ENCODE measurements around the gene SHC2. TPM values are rescaled to one million over a fixed set of nuclear protein-coding genes. Genes with fewer than 3 reads are reported as not detected.

Gene SHC2
- total and polyA plus RNA-seq, 2 experiments from 2014 or later = 50.8 to 111 TPM

- no peak overlapping the region for H3K4me3 ChIP-seq
- no peaks in the 10 kb centered on the region for H3K27me3 ChIP-seq
- no peak for TF ChIP-seq EZH2 (IDR thresholded peaks at IDR 0.05; ENCODE audit: borderline replicate concordance)
- no peak for TF ChIP-seq EZH2phosphoT487 (IDR thresholded peaks at IDR 0.05; ENCODE audit: low read depth, severe bottlenecking, unreplicated experiment)
- no peak for TF ChIP-seq CTCF (IDR thresholded peaks at IDR 0.05; ENCODE audit: poor library complexity)
- peak; percentile 65 for DNase-seq (ENCODE audit: low spot score)
- WGBS (ENCODE audit: low lambda C conversion rate, missing lambda C conversion rate) = 49% methylated on average over 31 of the region's 31 CpGs
- H3K9me3 ChIP-seq (ENCODE audit: low read depth) = no peaks in the 10 kb centered on the region
- H3K9me2 ChIP-seq (replicated peaks; ENCODE audit: insufficient read depth) = no peaks in the 10 kb centered on the region
- peak overlapping the region; percentile 82 for H3K27ac ChIP-seq
- H2AFZ ChIP-seq = no peak overlapping the region
- H3K4me2 ChIP-seq = peak overlapping the region; percentile 42
- H3K79me2 ChIP-seq = peaks cover 3% of the 10 kb centered on the region
- peaks cover 17% of the 10 kb centered on the region for H3K4me1 ChIP-seq (ENCODE audit: insufficient read depth)
- no peaks in the 10 kb centered on the region for H4K20me1 ChIP-seq (ENCODE audit: insufficient read depth, poor library complexity, severe bottlenecking)
- H3K36me3 ChIP-seq (replicated peaks; ENCODE audit: insufficient read depth, low read depth) = no peaks in the 10 kb centered on the region
These were observed 12.8 kb downstream of the SHC2 start for GRCh38 chr19:447816-448560.

- Histone ChIP-seq H3K4me3 (no peak overlapping the region), H3K36me3 (replicated peaks; ENCODE audit: insufficient read depth, low read depth) (no peaks in the 10 kb centered on the region), H3K4me2 (no peak overlapping the region), H3K27me3 (no peaks in the 10 kb centered on the region), H3K27ac (peak overlapping the region; percentile 82), H4K20me1 (ENCODE audit: insufficient read depth, poor library complexity, severe bottlenecking) (no peaks in the 10 kb centered on the region), H2AFZ (no peak overlapping the region), H3K79me2 (peaks cover 3% of the 10 kb centered on the region), H3K9me3 (ENCODE audit: low read depth) (no peaks in the 10 kb centered on the region), H3K9me2 (replicated peaks; ENCODE audit: insufficient read depth) (no peaks in the 10 kb centered on the region), H3K4me1 (ENCODE audit: insufficient read depth) (peaks cover 17% of the 10 kb centered on the region)
- no peak for DNase-seq (ENCODE audit: low spot score)
- WGBS (ENCODE audit: low lambda C conversion rate, missing lambda C conversion rate) = 82% methylated on average over 24 of the region's 24 CpGs
- TF ChIP-seq EZH2phosphoT487 (IDR thresholded peaks at IDR 0.05; ENCODE audit: low read depth, severe bottlenecking, unreplicated experiment) = no peak
These were observed 13.8 kb downstream of the SHC2 start for GRCh38 chr19:447064-447426.

GRCh38 chr19:444677-445210, 16.1 kb downstream of the SHC2 start:
- DNase-seq (ENCODE audit: low spot score) = no peak
- Histone ChIP-seq H4K20me1 (ENCODE audit: insufficient read depth, poor library complexity, severe bottlenecking) (no peaks in the 10 kb centered on the region), H3K79me2 (no peaks in the 10 kb centered on the region), H3K9me2 (replicated peaks; ENCODE audit: insufficient read depth) (no peaks in the 10 kb centered on the region), H3K4me2 (no peak overlapping the region), H3K36me3 (replicated peaks; ENCODE audit: insufficient read depth, low read depth) (no peaks in the 10 kb centered on the region), H3K27ac (no peak overlapping the region), H3K27me3 (no peaks in the 10 kb centered on the region), H3K9me3 (ENCODE audit: low read depth) (no peaks in the 10 kb centered on the region), H3K4me3 (no peak overlapping the region), H2AFZ (no peak overlapping the region), H3K4me1 (ENCODE audit: insufficient read depth) (peaks cover 17% of the 10 kb centered on the region)
- WGBS (ENCODE audit: low lambda C conversion rate, missing lambda C conversion rate) = 96% methylated on average over 26 of the region's 26 CpGs
- TF ChIP-seq EZH2 (IDR thresholded peaks at IDR 0.05; ENCODE audit: borderline replicate concordance) (no peak), EZH2phosphoT487 (IDR thresholded peaks at IDR 0.05; ENCODE audit: low read depth, severe bottlenecking, unreplicated experiment) (no peak)

GRCh38 chr19:443005-443404, 17.8 kb downstream of the SHC2 start:
- no peak for DNase-seq (ENCODE audit: low spot score)
- Histone ChIP-seq H3K36me3 (replicated peaks; ENCODE audit: insufficient read depth, low read depth) (no peaks in the 10 kb centered on the region), H3K9me2 (replicated peaks; ENCODE audit: insufficient read depth) (no peaks in the 10 kb centered on the region), H3K79me2 (no peaks in the 10 kb centered on the region), H3K9me3 (ENCODE audit: low read depth) (no peaks in the 10 kb centered on the region), H4K20me1 (ENCODE audit: insufficient read depth, poor library complexity, severe bottlenecking) (no peaks in the 10 kb centered on the region), H3K4me1 (ENCODE audit: insufficient read depth) (peaks cover 12% of the 10 kb centered on the region), H3K4me2 (no peak overlapping the region), H3K4me3 (no peak overlapping the region), H3K27ac (no peak overlapping the region), H2AFZ (no peak overlapping the region), H3K27me3 (no peaks in the 10 kb centered on the region)
- WGBS (ENCODE audit: low lambda C conversion rate, missing lambda C conversion rate) = 100% methylated on average over 1 of the region's 2 CpGs
- TF ChIP-seq EZH2 (IDR thresholded peaks at IDR 0.05; ENCODE audit: borderline replicate concordance) (no peak), CTCF (IDR thresholded peaks at IDR 0.05; ENCODE audit: poor library complexity) (no peak), EZH2phosphoT487 (IDR thresholded peaks at IDR 0.05; ENCODE audit: low read depth, severe bottlenecking, unreplicated experiment) (no peak)

Measured in hepatocyte (in vitro differentiated cells).